GM10248 (cell line): ENCODE measurements around the gene KRT39.

Experiments used
- CTCF ChIA-PET: fragments of 300-600 bp; sonication (Branson Sonifier 250); formaldehyde crosslinking; extraction: SDS; loops from one replicate; lab custom pipeline; 2021; ENCODE audit warnings: antibody characterized with exemption; lab: Yijun Ruan, JAX
- POLR2A ChIA-PET: fragments of 350-650 bp; sonication (Branson Sonifier 250); formaldehyde crosslinking; extraction: SDS; loops from one replicate; lab custom pipeline; 2020; ENCODE audit warnings: antibody characterized with exemption; lab: Yijun Ruan, JAX
- DNase-seq: peaks from one replicate; pipeline ENCODE4 v3.0.0; 2012; ENCODE audit errors: extremely low spot score
- TF ChIP-seq, protein P1 (sequence below): IDR thresholded peaks from 2 replicates; pipeline ENCODE4 v1.5.1; 2012; ENCODE audit warnings: mild to moderate bottlenecking, low read depth; ENCODE audit errors: extremely low read depth, missing control alignments, control extremely low read depth

The KRT39 gene

DNA sequence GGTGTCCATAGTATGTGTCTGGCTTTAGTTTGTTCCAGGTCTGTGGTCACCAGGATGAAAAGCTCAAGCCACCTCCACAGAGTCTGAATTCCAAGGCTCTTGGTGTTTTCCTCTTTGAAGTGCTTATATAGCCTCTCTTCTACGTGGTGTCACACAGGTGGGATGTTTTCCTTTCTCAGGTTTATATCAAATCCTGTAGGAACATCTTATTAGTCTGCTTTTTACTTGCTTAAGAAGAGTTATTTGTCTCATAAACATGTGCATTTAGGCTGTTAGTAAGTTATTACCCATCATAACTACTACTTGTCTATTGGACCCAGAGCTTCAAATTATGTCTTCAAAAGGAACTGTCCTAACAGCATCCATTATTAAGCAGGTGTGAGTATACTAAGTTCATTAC is at the start of gene KRT39:
KRT39 (minus strand) TSS at position 101 of the 400 bp plus-strand sequence; CDS start at position 9, 92 bp downstream.
- ChIA-PET CTCF (no interaction called here), POLR2A (no interaction called here)
- TF ChIP-seq, protein P1, sequence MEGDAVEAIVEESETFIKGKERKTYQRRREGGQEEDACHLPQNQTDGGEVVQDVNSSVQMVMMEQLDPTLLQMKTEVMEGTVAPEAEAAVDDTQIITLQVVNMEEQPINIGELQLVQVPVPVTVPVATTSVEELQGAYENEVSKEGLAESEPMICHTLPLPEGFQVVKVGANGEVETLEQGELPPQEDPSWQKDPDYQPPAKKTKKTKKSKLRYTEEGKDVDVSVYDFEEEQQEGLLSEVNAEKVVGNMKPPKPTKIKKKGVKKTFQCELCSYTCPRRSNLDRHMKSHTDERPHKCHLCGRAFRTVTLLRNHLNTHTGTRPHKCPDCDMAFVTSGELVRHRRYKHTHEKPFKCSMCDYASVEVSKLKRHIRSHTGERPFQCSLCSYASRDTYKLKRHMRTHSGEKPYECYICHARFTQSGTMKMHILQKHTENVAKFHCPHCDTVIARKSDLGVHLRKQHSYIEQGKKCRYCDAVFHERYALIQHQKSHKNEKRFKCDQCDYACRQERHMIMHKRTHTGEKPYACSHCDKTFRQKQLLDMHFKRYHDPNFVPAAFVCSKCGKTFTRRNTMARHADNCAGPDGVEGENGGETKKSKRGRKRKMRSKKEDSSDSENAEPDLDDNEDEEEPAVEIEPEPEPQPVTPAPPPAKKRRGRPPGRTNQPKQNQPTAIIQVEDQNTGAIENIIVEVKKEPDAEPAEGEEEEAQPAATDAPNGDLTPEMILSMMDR = no peak
- no peak for DNase-seq

DNA sequence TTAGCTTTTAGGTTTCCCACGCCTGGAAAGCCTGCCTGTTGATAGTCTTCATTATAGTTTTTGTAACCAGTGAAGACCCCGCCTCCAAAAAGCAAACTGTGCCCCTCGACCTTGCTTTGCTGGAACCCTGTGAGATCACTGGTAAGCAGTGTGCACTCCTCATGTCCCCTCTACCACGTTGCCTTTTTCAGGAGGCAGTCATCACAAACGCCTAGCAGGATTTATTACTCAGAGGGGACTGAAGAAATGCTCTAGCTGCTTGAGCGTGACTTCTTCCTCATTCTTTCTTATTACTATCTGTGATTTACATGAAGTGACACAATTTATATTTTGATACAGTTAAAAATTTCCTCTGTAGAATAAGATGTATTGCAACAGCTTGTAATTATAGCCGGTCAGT is 48.7 kb upstream of the KRT39 start:
- TF ChIP-seq, protein P1 = no peak
- DNase-seq = no peak
- ChIA-PET CTCF (interaction anchor here (0.9 to 2.3 kb wide), 2 partner anchors 13 to 255 kb away, joined by 3 to 5 read pairs; no protein-coding TSS in a partner anchor), POLR2A (no interaction called here)

DNA sequence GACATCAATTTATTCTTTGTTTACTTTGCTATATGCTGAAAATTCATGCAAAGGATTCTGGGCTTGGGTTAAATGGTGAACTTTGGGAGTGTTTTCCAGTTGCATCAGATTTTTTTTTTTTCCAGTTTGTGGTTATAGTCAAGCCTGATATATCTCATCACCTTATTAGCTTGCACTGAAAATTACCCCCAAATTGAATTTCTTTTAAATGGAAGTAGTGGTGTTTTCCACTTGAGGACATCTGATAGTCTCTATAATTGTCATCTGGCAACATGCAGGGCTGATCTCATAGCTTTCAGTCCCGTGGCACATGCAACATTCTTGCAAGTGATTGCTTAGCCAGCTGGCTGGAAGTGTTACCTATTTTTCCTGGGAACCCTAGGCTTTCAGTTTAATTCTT is 46.9 kb upstream of the KRT39 start:
- TF ChIP-seq, protein P1 = no peak
- DNase-seq = no peak
- ChIA-PET CTCF (no interaction called here), POLR2A (no interaction called here)

DNA sequence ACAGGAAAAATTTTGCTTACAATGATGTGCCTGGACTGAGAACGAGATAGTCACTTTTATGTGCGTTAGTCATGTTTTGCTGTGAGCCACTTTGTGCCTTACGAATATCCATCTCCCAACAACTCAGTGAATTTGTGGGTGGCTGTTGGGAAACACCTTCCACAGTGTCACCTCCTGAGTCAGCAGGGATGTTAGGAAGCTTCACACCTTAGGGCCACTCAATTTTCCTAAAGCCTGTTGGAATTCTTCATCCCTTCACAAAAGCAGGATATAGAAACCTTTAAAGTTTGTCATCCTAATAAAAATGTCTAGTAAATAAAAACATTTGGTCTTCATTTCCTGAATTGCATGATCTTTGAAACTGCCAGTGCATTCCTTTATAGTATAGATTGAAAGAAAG is 46.4 kb upstream of the KRT39 start:
- CTCF ChIA-PET = no interaction called here

DNA sequence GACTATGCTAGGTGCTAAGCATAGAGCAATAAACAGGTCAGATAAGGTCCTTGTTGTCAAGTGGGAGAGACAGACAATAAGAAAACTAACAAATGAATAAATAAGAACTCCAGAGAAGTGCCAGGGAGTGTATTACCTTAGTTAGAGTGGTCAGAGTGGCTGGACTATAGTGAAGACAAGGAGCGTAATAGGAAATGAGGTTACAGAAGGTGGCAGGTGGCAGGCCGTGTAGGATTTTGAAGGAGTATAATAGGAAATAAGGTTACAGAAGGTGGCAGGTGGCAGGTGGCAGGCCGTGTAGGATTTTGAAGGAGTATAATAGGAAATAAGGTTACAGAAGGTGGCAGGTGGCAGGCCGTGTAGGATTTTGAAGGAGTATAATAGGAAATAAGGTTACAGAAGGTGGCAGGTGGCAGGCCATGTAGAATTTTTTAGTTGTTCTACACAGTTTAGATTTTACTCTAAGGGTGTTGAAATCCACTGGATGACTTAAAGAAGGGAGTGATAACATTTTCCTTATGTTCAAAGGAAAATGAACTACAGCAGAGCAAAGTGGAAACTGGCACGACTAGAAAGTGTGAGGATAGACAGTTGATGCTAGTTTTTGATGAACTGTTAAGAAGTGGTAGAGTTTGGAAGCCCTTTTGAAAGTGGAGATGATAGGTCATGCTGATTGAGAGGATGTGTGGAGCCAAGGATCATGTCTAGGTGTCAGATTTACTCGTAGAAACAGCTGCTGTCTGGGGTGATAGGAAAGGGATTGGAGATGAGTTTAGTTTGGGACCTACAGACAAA is 45.8 kb upstream of the KRT39 start:
- no peak for DNase-seq
- TF ChIP-seq, protein P1 = no peak
- ChIA-PET CTCF (no interaction called here), POLR2A (no interaction called here)

More for the DNA sequence above, 46.4 kb upstream of the KRT39 start:
- TF ChIP-seq, protein P1 = no peak
- POLR2A ChIA-PET = no interaction called here
- DNase-seq = no peak

DNA sequence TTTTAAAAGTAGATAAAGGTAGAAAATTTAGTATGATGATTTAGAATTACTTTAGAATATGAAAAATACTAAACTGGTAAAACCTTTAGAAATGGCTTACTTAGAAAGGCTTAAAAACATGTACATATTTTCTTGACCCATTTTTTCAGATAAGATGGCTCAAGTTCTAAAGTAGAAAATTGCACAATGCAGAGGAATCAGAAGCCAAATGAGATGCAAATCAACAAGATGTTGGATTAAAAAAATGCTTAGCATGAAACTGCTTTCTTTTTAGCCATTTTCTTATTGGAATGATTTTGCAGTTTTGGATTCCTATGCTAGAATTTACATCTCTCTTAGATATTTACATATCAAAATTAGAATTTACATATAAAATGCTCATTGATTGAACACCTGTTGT is 43.7 kb upstream of the KRT39 start:
- no peak for DNase-seq
- CTCF ChIA-PET = no interaction called here
- POLR2A ChIA-PET = no interaction called here
- TF ChIP-seq, protein P1 = no peak
